HepG2 (cell line): ENCODE results near the gene CYP2W1. TPM values are rescaled to one million over a fixed set of nuclear protein-coding genes. Genes with fewer than 3 reads are reported as not detected.

Experiments
- ARID4A ChIP-seq: sonication (generic); formaldehyde crosslinking; IDR thresholded peaks from 2 replicates; pipeline ENCODE4 v1.5.0; 2020; ENCODE audit warnings: mild to moderate bottlenecking, missing genetic modification reagents, borderline replicate concordance
- DR1 ChIP-seq: sonication (generic); formaldehyde crosslinking; IDR thresholded peaks from 2 replicates; pipeline ENCODE4 v1.8.0; 2021; ENCODE audit warnings: mild to moderate bottlenecking, missing genetic modification reagents, inconsistent platforms
- FLYWCH1 ChIP-seq: sonication (generic); formaldehyde crosslinking; IDR thresholded peaks from 2 replicates; pipeline ENCODE4 v1.8.1; 2023; ENCODE audit warnings: mild to moderate bottlenecking, missing genetic modification reagents
- GATAD2A ChIP-seq: IDR thresholded peaks from 2 replicates; pipeline ENCODE4 v1.6.1; 2016
- KAT7 ChIP-seq: IDR thresholded peaks from 2 replicates; pipeline ENCODE4 v1.6.1; 2018; ENCODE audit warnings: borderline replicate concordance, missing compliant biosample characterization
- KDM6A ChIP-seq: IDR thresholded peaks from 2 replicates; pipeline ENCODE4 v1.6.1; 2016; ENCODE audit warnings: low read depth
- MZF1 ChIP-seq: sonication (generic); formaldehyde crosslinking; IDR thresholded peaks from 2 replicates; pipeline ENCODE4 v1.8.1; 2023; ENCODE audit warnings: mild to moderate bottlenecking, missing genetic modification reagents, borderline replicate concordance
- PHF21A ChIP-seq: sonication (generic); formaldehyde crosslinking; IDR thresholded peaks from 2 replicates; pipeline ENCODE4 v1.5.0; 2020; ENCODE audit warnings: mild to moderate bottlenecking, missing genetic modification reagents
- SRY ChIP-seq: sonication (generic); formaldehyde crosslinking; IDR thresholded peaks from 2 replicates; pipeline ENCODE4 v1.8.0; 2022; ENCODE audit warnings: mild to moderate bottlenecking, missing genetic modification reagents
- ZFP41 ChIP-seq: sonication (generic); formaldehyde crosslinking; IDR thresholded peaks from 2 replicates; pipeline ENCODE4 v1.4.0; 2020; ENCODE audit warnings: mild to moderate bottlenecking, missing genetic modification reagents, borderline replicate concordance
- ZNF225 ChIP-seq: sonication (generic); formaldehyde crosslinking; IDR thresholded peaks from 2 replicates; pipeline ENCODE4 v1.4.0; 2020; ENCODE audit warnings: mild to moderate bottlenecking, missing genetic modification reagents
- ZNF598 ChIP-seq: sonication (generic); formaldehyde crosslinking; IDR thresholded peaks from 2 replicates; pipeline ENCODE4 v1.5.1; 2020; ENCODE audit warnings: mild to moderate bottlenecking, missing genetic modification reagents, borderline replicate concordance
- ZNF782 ChIP-seq: sonication (generic); formaldehyde crosslinking; IDR thresholded peaks from 2 replicates; pipeline ENCODE4 v1.4.0; 2020; ENCODE audit warnings: missing genetic modification reagents, mild to moderate bottlenecking, borderline replicate concordance
- ZSCAN30 ChIP-seq: sonication (generic); formaldehyde crosslinking; IDR thresholded peaks from 2 replicates; pipeline ENCODE4 v1.5.0; 2020; ENCODE audit warnings: mild to moderate bottlenecking, missing genetic modification reagents
- polyA plus RNA-seq, 8 experiments: library from polyadenylated mRNA; depleted of rRNA in 3 of 8; stranded (reverse) in 7 of 8; unstranded in 1 of 8; fragments of >200 nt; fragmentation: Illumina TruSeq in 4 of 8; extraction: Trizol in 4 of 8; gene quantifications; 2 replicates each; pipeline versions ENCODE4 v1.2.1 to v1.2.3, GENCODE V29; 2011 to 2016; ENCODE audit warnings: low read depth in 4 of 8, missing spikeins in 1 of 8, mixed read lengths in 1 of 8; ENCODE audit not compliant: insufficient read depth in 1 of 8
- total RNA-seq, 5 experiments: library from RNA; depleted of rRNA; stranded (reverse); fragments of >200 nt; fragmentation: Illumina TruSeq; extraction: Trizol; gene quantifications; 2 replicates each; pipeline ENCODE4 v1.2.3, GENCODE V29; 2016; ENCODE audit warnings: low read depth in 1 of 5
- TF ChIP-seq, protein P1 (sequence below): sonication (generic); formaldehyde crosslinking; IDR thresholded peaks from 2 replicates; pipeline ENCODE4 v1.8.1; 2023; ENCODE audit warnings: missing genetic modification reagents, mild to moderate bottlenecking, borderline replicate concordance
- TF ChIP-seq, protein P2 (sequence below): IDR thresholded peaks from 2 replicates; pipeline ENCODE4 v1.6.1; 2016; ENCODE audit warnings: low read depth, control low read depth
- TF ChIP-seq, protein P3 (sequence below): sonication (generic); formaldehyde crosslinking; IDR thresholded peaks from 2 replicates; pipeline ENCODE4 v1.5.1; 2020; ENCODE audit warnings: mild to moderate bottlenecking, missing genetic modification reagents, moderate library complexity
- TF ChIP-seq, protein P4 (sequence below): sonication (generic); formaldehyde crosslinking; IDR thresholded peaks from 2 replicates; pipeline ENCODE4 v1.8.0; 2022; ENCODE audit warnings: missing genetic modification reagents, mild to moderate bottlenecking, inconsistent platforms, borderline replicate concordance
- TF ChIP-seq, protein P5 (sequence below): sonication (generic); formaldehyde crosslinking; IDR thresholded peaks from 2 replicates; pipeline ENCODE4 v1.4.0; 2020; ENCODE audit warnings: missing genetic modification reagents

Gene CYP2W1
- total and polyA plus RNA-seq, 2 of the 13 experiments (the other 11 are each of a cell fraction or from before 2014, with no cell fraction given), result 19.5 to 31.7 TPM

GRCh38 chr7:1028044-1028770, 45.2 kb downstream of the CYP2W1 start (continued):
- TF ChIP-seq, protein P1, sequence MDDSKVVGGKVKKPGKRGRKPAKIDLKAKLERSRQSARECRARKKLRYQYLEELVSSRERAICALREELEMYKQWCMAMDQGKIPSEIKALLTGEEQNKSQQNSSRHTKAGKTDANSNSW (CRISPR knock-in tag), result no peak; the same call in 1 of the 2 replicates
- TF ChIP-seq, protein P2, sequence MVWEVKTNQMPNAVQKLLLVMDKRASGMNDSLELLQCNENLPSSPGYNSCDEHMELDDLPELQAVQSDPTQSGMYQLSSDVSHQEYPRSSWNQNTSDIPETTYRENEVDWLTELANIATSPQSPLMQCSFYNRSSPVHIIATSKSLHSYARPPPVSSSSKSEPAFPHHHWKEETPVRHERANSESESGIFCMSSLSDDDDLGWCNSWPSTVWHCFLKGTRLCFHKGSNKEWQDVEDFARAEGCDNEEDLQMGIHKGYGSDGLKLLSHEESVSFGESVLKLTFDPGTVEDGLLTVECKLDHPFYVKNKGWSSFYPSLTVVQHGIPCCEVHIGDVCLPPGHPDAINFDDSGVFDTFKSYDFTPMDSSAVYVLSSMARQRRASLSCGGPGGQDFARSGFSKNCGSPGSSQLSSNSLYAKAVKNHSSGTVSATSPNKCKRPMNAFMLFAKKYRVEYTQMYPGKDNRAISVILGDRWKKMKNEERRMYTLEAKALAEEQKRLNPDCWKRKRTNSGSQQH (CRISPR knock-in tag), result no peak
- no peak for TF ChIP-seq ZNF782 (CRISPR knock-in tag)
- TF ChIP-seq, protein P3, sequence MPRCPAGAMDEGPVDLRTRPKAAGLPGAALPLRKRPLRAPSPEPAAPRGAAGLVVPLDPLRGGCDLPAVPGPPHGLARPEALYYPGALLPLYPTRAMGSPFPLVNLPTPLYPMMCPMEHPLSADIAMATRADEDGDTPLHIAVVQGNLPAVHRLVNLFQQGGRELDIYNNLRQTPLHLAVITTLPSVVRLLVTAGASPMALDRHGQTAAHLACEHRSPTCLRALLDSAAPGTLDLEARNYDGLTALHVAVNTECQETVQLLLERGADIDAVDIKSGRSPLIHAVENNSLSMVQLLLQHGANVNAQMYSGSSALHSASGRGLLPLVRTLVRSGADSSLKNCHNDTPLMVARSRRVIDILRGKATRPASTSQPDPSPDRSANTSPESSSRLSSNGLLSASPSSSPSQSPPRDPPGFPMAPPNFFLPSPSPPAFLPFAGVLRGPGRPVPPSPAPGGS (CRISPR knock-in tag), result peak; percentile 69; the same call in 1 of the 2 replicates
- no peak for TF ChIP-seq ZNF598 (CRISPR knock-in tag)
- TF ChIP-seq, protein P4, sequence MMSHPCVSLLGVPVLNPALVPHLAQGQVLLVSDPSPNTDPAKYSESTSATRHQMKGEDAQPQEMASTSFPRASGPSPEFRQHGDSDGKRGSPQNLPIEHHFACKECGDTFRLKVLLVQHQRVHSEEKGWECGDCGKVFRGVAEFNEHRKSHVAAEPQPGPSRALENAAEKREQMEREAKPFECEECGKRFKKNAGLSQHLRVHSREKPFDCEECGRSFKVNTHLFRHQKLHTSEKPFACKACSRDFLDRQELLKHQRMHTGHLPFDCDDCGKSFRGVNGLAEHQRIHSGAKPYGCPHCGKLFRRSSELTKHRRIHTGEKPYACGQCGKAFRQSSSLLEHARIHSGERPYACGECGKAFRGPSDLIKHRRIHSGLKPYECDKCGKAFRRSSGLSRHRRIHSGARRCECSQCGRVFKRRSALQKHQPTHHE, result no peak
- TF ChIP-seq SRY, result peak; percentile 71; the same call in 1 of the 2 replicates
- TF ChIP-seq KAT7 (CRISPR knock-in tag), result no peak
- TF ChIP-seq PHF21A (CRISPR knock-in tag), result no peak
- no peak for TF ChIP-seq ZNF225 (CRISPR knock-in tag)
- TF ChIP-seq, protein P5, sequence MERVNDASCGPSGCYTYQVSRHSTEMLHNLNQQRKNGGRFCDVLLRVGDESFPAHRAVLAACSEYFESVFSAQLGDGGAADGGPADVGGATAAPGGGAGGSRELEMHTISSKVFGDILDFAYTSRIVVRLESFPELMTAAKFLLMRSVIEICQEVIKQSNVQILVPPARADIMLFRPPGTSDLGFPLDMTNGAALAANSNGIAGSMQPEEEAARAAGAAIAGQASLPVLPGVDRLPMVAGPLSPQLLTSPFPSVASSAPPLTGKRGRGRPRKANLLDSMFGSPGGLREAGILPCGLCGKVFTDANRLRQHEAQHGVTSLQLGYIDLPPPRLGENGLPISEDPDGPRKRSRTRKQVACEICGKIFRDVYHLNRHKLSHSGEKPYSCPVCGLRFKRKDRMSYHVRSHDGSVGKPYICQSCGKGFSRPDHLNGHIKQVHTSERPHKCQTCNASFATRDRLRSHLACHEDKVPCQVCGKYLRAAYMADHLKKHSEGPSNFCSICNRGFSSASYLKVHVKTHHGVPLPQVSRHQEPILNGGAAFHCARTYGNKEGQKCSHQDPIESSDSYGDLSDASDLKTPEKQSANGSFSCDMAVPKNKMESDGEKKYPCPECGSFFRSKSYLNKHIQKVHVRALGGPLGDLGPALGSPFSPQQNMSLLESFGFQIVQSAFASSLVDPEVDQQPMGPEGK (CRISPR knock-in tag), result peak; percentile 98
- peak; percentile 77 for TF ChIP-seq ARID4A (CRISPR knock-in tag)
- no peak; the same call in 1 of the 2 replicates for TF ChIP-seq DR1 (CRISPR knock-in tag)
- TF ChIP-seq ZFP41 (CRISPR knock-in tag), result no peak
- no peak for TF ChIP-seq ZSCAN30 (CRISPR knock-in tag)
- TF ChIP-seq FLYWCH1 (CRISPR knock-in tag), result no peak
- TF ChIP-seq MZF1, result no peak
- no peak for TF ChIP-seq GATAD2A (CRISPR knock-in tag)
- no peak for TF ChIP-seq KDM6A (CRISPR knock-in tag)
